CD4-positive, alpha-beta T cell treated with Interleukin-1 beta for 1 hour (primary cell): ENCODE measurements around the gene SLC22A15.

Source experiments
- DNase-seq, 2 donors: peaks; one replicate each; pipeline ENCODE4 v3.0.0-alpha.2; 2020 to 2022

Gene SLC22A15

DNA sequence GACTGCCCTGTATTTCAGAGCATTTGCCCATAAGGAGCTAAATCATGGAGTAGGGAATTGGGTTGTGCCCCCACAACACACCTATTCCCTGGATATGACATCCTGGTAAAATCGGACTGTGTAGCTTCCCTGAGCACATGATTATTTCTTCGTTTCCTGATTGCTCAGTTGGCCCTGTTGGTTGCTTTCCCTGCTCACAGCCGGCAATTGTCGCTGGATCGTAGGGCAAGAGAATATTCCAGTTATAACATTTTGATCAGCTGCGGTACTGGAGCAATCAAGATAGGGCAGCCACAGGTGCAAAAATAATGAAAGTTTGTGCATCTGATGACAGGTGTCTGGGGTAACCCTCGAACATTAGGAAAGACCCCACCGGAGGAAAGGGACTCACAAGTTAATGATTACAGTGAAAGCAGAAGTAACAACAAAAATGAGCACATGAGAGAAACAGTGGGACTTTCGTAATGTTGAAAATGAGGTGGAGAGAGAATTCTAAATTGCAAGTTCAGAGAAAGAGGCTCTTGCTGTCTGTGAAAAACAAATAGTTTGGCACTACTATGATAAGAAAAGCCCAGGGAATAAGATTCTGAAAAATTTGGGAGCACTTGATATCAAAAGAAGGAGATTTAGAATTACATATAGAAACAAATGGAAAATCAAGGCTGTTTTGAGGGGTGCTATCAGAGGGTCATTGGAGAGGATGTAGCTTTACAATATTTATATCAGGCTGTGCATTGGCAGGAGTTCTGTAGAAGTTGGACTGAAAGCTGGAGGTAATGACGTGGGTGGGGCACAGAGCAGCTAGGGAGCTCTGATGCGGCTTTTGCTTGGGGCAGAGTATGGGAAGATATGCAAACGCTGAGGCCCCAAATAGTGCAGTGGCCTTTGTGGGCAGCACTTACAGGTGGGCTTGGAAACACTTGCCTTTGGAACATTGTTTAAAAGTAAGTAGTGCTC lies 134.5 kb downstream of the SLC22A15 start, which contains the start of gene MAB21L3:
Gene MAB21L3, plus strand, starts transcription at position 833 of the 957 bp plus-strand sequence. CDS start 1,217 bp downstream, outside the sequence.
- DNase-seq = no peak

DNA sequence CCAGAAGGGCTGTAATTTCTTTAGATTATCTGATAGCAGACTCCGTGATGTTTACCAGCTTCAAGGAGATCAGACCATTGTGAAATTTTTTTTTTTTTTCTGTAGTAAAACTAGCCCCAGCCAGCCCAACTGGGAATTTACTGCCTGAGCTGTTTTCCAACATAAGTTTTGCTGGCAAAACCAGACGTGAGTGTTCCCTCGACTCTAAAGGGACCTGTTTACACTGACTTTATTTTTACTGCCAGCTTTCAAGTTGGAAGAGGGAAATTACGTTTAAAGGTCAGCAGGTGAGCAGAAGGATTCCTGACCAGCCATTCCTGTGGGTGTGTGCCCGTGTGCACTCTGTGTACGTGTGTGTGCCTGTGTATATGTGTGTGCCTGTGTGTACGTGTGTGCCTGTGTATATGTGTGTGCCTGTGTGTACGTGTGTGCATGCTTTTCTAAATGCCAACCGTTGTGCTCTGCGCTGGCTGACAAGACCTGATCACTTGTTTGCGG lies 135.3 kb downstream of the SLC22A15 start:
- DNase-seq = no peak

- no peak for DNase-seq
Measured at GRCh38 chr1:116112388-116113140, 136.3 kb downstream of the SLC22A15 start.

DNA sequence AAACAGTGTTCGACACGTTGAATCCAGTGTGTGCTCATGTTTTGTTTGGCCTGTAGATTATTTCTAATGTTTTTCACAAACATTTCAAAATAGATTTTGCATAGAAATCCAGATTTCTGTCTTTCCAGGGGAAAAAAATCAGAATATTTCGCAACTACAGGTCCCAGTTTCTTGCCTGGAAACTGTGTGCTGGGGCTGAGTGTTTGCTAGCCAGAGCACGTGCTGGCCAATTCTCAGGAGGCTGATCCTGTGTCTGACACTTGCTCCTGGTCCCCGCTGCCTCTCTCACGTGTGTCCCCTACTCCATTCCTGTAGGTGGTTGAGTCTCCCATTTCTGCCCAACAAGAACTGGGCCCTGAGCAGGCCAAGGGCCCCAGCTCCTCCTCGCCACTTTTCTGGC lies 137.3 kb downstream of the SLC22A15 start:
- no peak for DNase-seq

- no peak for DNase-seq
Measured at GRCh38 chr1:116115476-116116439, 139.4 kb downstream of the SLC22A15 start.

DNA sequence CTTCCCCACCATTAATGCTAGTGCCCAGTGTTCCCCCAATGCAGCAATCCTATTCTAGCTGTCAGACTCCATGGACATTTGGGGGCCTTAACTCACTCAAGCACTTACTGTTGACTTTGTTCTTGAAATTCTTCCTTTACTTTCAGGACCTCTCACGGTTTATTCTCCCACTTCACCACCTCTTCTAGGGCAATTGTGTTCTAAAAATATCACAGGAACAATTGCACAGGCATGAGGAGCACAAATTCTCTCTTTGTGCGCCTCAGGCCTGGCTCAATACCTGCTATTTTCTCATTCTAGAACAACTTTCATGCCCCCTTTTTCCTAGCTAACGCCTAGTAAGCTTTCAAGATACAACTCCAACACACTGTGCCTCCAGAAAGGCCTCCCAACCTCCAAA lies 142.2 kb downstream of the SLC22A15 start:
- no peak for DNase-seq
